ENCODE results near the gene PROCA1.

The PROCA1 gene

GRCh38 chr17:28711723-28712031, at the start of gene PROCA1:
PROCA1 (minus strand) TSS chr17:28711888; CDS start chr17:28711660, 228 bp downstream.
- Mint-ChIP-seq H3K4me3 (peak within 1 kb of the TSS; percentile 83), H3K27ac (peak within 1 kb of the TSS; percentile 89), H3K27me3 (peaks cover 16% of the 10 kb centered on the region), H3K9me3 (no peaks in the 10 kb centered on the region), H3K36me3 (ENCODE audit: low read depth) (peaks cover 3% of the 10 kb centered on the region), H3K4me1 (peaks cover 20% of the 10 kb centered on the region)
- DNase-seq: no peak
- peak; percentile 16 for ATAC-seq

- ATAC-seq (no peak), DNase-seq (no peak)
- no peaks in the 10 kb centered on the region for H3K27me3 Mint-ChIP-seq
- no peak overlapping the region for H3K27ac Mint-ChIP-seq
- H3K9me3 Mint-ChIP-seq: no peaks in the 10 kb centered on the region
- peaks cover 18% of the 10 kb centered on the region for H3K36me3 Mint-ChIP-seq (ENCODE audit: low read depth)
- H3K4me3 Mint-ChIP-seq: no peak overlapping the region
- peaks cover 14% of the 10 kb centered on the region for H3K4me1 Mint-ChIP-seq
Measured at GRCh38 chr17:28760601-28761562, 49.2 kb upstream of the PROCA1 start.

GRCh38 chr17:28759256-28759865, 47.7 kb upstream of the PROCA1 start:
- H3K9me3 Mint-ChIP-seq: no peaks in the 10 kb centered on the region
- peaks cover 11% of the 10 kb centered on the region for H3K4me1 Mint-ChIP-seq
- H3K36me3 Mint-ChIP-seq (ENCODE audit: low read depth): peaks cover 21% of the 10 kb centered on the region
- no peak for DNase-seq
- ATAC-seq: no peak
- no peak overlapping the region for H3K27ac Mint-ChIP-seq
- no peaks in the 10 kb centered on the region for H3K27me3 Mint-ChIP-seq
- H3K4me3 Mint-ChIP-seq: no peak overlapping the region

GRCh38 chr17:28758411-28759121, 46.9 kb upstream of the PROCA1 start:
- DNase-seq (no peak), ATAC-seq (no peak)
- Mint-ChIP-seq H3K27ac (no peak overlapping the region), H3K4me1 (peaks cover 7% of the 10 kb centered on the region), H3K36me3 (ENCODE audit: low read depth) (peaks cover 19% of the 10 kb centered on the region), H3K4me3 (no peak overlapping the region), H3K9me3 (no peaks in the 10 kb centered on the region), H3K27me3 (no peaks in the 10 kb centered on the region)

- H3K27me3 Mint-ChIP-seq: no peaks in the 10 kb centered on the region
- no peak overlapping the region for H3K4me3 Mint-ChIP-seq
- H3K27ac Mint-ChIP-seq: peak overlapping the region; percentile 12
- peaks cover 18% of the 10 kb centered on the region for H3K36me3 Mint-ChIP-seq (ENCODE audit: low read depth)
- H3K4me1 Mint-ChIP-seq: no peaks in the 10 kb centered on the region
- no peak for DNase-seq
- no peak for ATAC-seq
- H3K9me3 Mint-ChIP-seq: no peaks in the 10 kb centered on the region
Measured at GRCh38 chr17:28756049-28756804, 44.5 kb upstream of the PROCA1 start.

- peaks cover 21% of the 10 kb centered on the region for H3K36me3 Mint-ChIP-seq (ENCODE audit: low read depth)
- no peak overlapping the region for H3K27ac Mint-ChIP-seq
- DNase-seq (no peak), ATAC-seq (no peak)
- no peaks in the 10 kb centered on the region for H3K9me3 Mint-ChIP-seq
- no peaks in the 10 kb centered on the region for H3K27me3 Mint-ChIP-seq
- H3K4me3 Mint-ChIP-seq: no peak overlapping the region
- peaks cover 3% of the 10 kb centered on the region for H3K4me1 Mint-ChIP-seq
Measured at GRCh38 chr17:28755486-28755885, 43.8 kb upstream of the PROCA1 start.

- no peak overlapping the region for H3K27ac Mint-ChIP-seq
- no peaks in the 10 kb centered on the region for H3K9me3 Mint-ChIP-seq
- no peak for ATAC-seq
- no peak overlapping the region for H3K4me3 Mint-ChIP-seq
- no peaks in the 10 kb centered on the region for H3K27me3 Mint-ChIP-seq
- peaks cover 41% of the 10 kb centered on the region for H3K36me3 Mint-ChIP-seq (ENCODE audit: low read depth)
- H3K4me1 Mint-ChIP-seq: peaks cover 30% of the 10 kb centered on the region
- no peak for DNase-seq
Measured at GRCh38 chr17:28751600-28752366, 40.1 kb upstream of the PROCA1 start.

GRCh38 chr17:28750178-28751047, 38.7 kb upstream of the PROCA1 start:
- ATAC-seq: peak; percentile 77
- H3K9me3 Mint-ChIP-seq: no peaks in the 10 kb centered on the region
- peaks cover 42% of the 10 kb centered on the region for H3K4me1 Mint-ChIP-seq
- peak overlapping the region; percentile 39 for H3K27ac Mint-ChIP-seq
- DNase-seq: peak; percentile 93
- H3K27me3 Mint-ChIP-seq: no peaks in the 10 kb centered on the region
- H3K4me3 Mint-ChIP-seq: no peak overlapping the region
- peaks cover 41% of the 10 kb centered on the region for H3K36me3 Mint-ChIP-seq (ENCODE audit: low read depth)

GRCh38 chr17:28749516-28750177, 38.0 kb upstream of the PROCA1 start:
- DNase-seq (no peak), ATAC-seq (peak; percentile 9)
- Mint-ChIP-seq H3K36me3 (ENCODE audit: low read depth) (peaks cover 46% of the 10 kb centered on the region), H3K27ac (peak overlapping the region; percentile 39), H3K9me3 (no peaks in the 10 kb centered on the region), H3K4me1 (peaks cover 42% of the 10 kb centered on the region), H3K4me3 (no peak overlapping the region), H3K27me3 (no peaks in the 10 kb centered on the region)

GRCh38 chr17:28748852-28749515, 37.3 kb upstream of the PROCA1 start:
- no peak for DNase-seq
- no peak for ATAC-seq
- Mint-ChIP-seq H3K9me3 (no peaks in the 10 kb centered on the region), H3K27me3 (no peaks in the 10 kb centered on the region), H3K36me3 (ENCODE audit: low read depth) (peaks cover 45% of the 10 kb centered on the region), H3K4me3 (no peak overlapping the region), H3K4me1 (peaks cover 42% of the 10 kb centered on the region), H3K27ac (peak overlapping the region; percentile 65)

GRCh38 chr17:28747801-28748750, 36.4 kb upstream of the PROCA1 start:
- H3K27ac Mint-ChIP-seq: no peak overlapping the region
- no peaks in the 10 kb centered on the region for H3K9me3 Mint-ChIP-seq
- H3K27me3 Mint-ChIP-seq: no peaks in the 10 kb centered on the region
- ATAC-seq (no peak), DNase-seq (no peak)
- H3K36me3 Mint-ChIP-seq (ENCODE audit: low read depth): peaks cover 45% of the 10 kb centered on the region
- H3K4me1 Mint-ChIP-seq: peaks cover 44% of the 10 kb centered on the region
- H3K4me3 Mint-ChIP-seq: no peak overlapping the region

Data from activated naive CD8-positive, alpha-beta T cell treated with anti-CD3 and anti-CD28 coated beads, Interleukin-2, amount 50 U/mL, for 24 hours (primary cell).